Smooth muscle cell (in vitro differentiated cells): ENCODE results near the gene ZNF610. TPM values are rescaled to one million over a fixed set of nuclear protein-coding genes. Genes with fewer than 3 reads are reported as not detected.

ENCODE experiments used
- DNase-seq: peaks from one replicate; lab custom pipeline; 2025; ENCODE audit not compliant: unreplicated experiment; lab: John Stamatoyannopoulos, UW
- H2AFZ ChIP-seq: fragments of 200-600 bp; sonication (generic); 2 replicates; pipeline ENCODE4 v1.6.0; 2016; ENCODE audit warnings: antibody characterized with exemption, low read depth, mild to moderate bottlenecking
- H3F3A ChIP-seq: fragments of 200-600 bp; sonication (generic); 2 replicates; pipeline ENCODE4 v1.6.0; 2017; ENCODE audit warnings: antibody characterized with exemption, low read depth
- H3K27ac ChIP-seq: fragments of 200-600 bp; sonication (generic); 2 replicates; pipeline ENCODE4 v1.5.1; 2016; ENCODE audit warnings: low read depth, mild to moderate bottlenecking
- H3K27me3 ChIP-seq: fragments of 200-600 bp; sonication (generic); 2 replicates; pipeline ENCODE4 v1.6.1; 2016; ENCODE audit warnings: low read depth, mild to moderate bottlenecking
- H3K36me3 ChIP-seq: fragments of 200-600 bp; sonication (generic); 2 replicates; pipeline ENCODE4 v1.5.1; 2016; ENCODE audit warnings: low read depth
- H3K4me1 ChIP-seq: fragments of 200-600 bp; sonication (generic); 2 replicates; pipeline ENCODE4 v1.5.1; 2016; ENCODE audit warnings: low read depth
- H3K4me2 ChIP-seq: fragments of 200-600 bp; sonication (generic); 2 replicates; pipeline ENCODE4 v1.6.0; 2016; ENCODE audit warnings: mild to moderate bottlenecking
- H3K4me3 ChIP-seq: fragments of 200-600 bp; sonication (generic); 2 replicates; pipeline ENCODE4 v1.5.1; 2016; ENCODE audit warnings: mild to moderate bottlenecking
- H3K79me2 ChIP-seq: fragments of 200-600 bp; sonication (generic); 2 replicates; pipeline ENCODE4 v1.6.0; 2016; ENCODE audit warnings: low read depth, mild to moderate bottlenecking
- H3K9ac ChIP-seq: fragments of 200-600 bp; sonication (generic); 2 replicates; pipeline ENCODE4 v1.6.0; 2016; ENCODE audit warnings: low read depth
- H3K9me3 ChIP-seq: fragments of 200-600 bp; sonication (generic); replicated peaks from 2 replicates; pipeline ENCODE4 v1.5.1; 2016; ENCODE audit warnings: low read depth
- H4K20me1 ChIP-seq: fragments of 200-600 bp; sonication (generic); 2 replicates; pipeline ENCODE4 v1.6.0; 2016; ENCODE audit warnings: low read depth
- CTCF ChIP-seq: fragments of 200-600 bp; sonication (generic); IDR thresholded peaks from 2 replicates; pipeline ENCODE4 v1.5.1; 2017; ENCODE audit warnings: borderline replicate concordance, mild to moderate bottlenecking, antibody characterized with exemption; ENCODE audit not compliant: insufficient read depth, poor library complexity, severe bottlenecking
- WGBS: methylation state at CpG from one replicate; pipeline ENCODE4 v1.1.7; 2016; ENCODE audit warnings: low lambda C conversion rate; 5-methylcytosine and 5-hydroxymethylcytosine counted together
- polyA plus RNA-seq: library from polyadenylated mRNA; unstranded; fragments of >200 nt; fragmentation: Nextera tagmentation; extraction: Ambion mirVana; gene quantifications from 2 replicates; pipeline ENCODE4 v1.2.1, GENCODE V29; 2016
- small RNA-seq: library from RNA; depleted of rRNA; stranded (forward); fragments of <200 nt; gene quantifications from one replicate; pipeline ENCODE3, GENCODE V24; 2014
- total RNA-seq: library from RNA; depleted of rRNA; stranded (reverse); fragments of >200 nt; gene quantifications from 2 replicates; pipeline ENCODE4 v1.2.3, GENCODE V29; 2014

The ZNF610 gene
- total and polyA plus RNA-seq, 2 experiments from 2014 or later, result 3.3 to 16.0 TPM

DNA sequence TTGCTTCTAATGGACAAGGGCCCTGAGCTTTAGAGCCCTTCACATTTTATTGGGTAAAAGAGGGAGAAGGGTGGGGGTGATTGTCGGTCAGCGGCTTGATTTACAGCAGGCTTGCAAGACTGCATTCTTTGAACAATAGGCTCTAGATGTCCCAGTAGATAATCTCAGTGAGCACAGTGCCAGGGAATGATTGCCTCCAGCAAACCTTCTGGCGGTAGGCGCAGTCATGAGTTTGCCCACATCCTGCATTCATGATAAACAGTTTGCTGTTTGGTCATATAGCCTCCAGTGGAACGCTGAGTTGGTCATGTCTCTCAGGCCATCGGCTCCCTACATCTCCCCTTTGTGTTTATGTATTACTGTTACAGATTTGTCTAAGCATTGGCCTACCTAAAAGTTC lies 74.2 kb downstream of the ZNF610 start:
- H2AFZ ChIP-seq, result no peak overlapping the region
- no peaks in the 10 kb centered on the region for H3K79me2 ChIP-seq
- H3K4me1 ChIP-seq, result no peaks in the 10 kb centered on the region
- peaks cover 51% of the 10 kb centered on the region for H3K9me3 ChIP-seq
- H3K36me3 ChIP-seq, result peaks cover 68% of the 10 kb centered on the region
- WGBS, result 91% methylated on average over 6 of the region's 6 CpGs
- no peak for DNase-seq
- no peak overlapping the region for H3K4me2 ChIP-seq
- no peak overlapping the region for H3K9ac ChIP-seq
- no peaks in the 10 kb centered on the region for H4K20me1 ChIP-seq
- no peak overlapping the region for H3K27ac ChIP-seq
- H3F3A ChIP-seq, result no peaks in the 10 kb centered on the region
- no peak for TF ChIP-seq CTCF
- no peaks in the 10 kb centered on the region for H3K27me3 ChIP-seq
- H3K4me3 ChIP-seq, result no peak overlapping the region

DNA sequence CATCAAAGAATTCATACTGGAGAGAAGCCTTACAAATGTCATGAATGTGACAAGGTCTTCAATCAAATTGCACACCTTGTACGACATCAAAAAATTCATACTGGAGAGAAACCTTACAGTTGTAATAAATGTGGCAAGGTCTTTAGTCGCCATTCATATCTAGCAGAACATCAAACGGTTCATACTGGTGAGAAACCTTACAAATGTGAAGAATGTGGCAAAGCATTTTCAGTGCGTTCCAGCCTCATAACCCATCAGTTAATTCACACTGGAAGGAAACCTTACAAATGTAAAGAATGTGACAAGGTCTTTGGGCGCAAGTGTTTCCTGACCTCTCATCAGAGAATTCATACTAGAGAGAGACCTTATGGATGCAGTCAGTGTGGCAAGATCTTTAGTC lies 79.7 kb downstream of the ZNF610 start:
- 93% methylated on average over 5 of the region's 5 CpGs for WGBS
- no peak overlapping the region for H3K9ac ChIP-seq
- DNase-seq, result no peak
- H3F3A ChIP-seq, result no peaks in the 10 kb centered on the region
- peaks cover 41% of the 10 kb centered on the region for H3K9me3 ChIP-seq
- H2AFZ ChIP-seq, result no peak overlapping the region
- no peak overlapping the region for H3K4me2 ChIP-seq
- H3K27me3 ChIP-seq, result no peaks in the 10 kb centered on the region
- no peak for TF ChIP-seq CTCF
- H3K27ac ChIP-seq, result no peak overlapping the region
- no peaks in the 10 kb centered on the region for H4K20me1 ChIP-seq
- H3K36me3 ChIP-seq, result peaks cover 20% of the 10 kb centered on the region
- H3K79me2 ChIP-seq, result no peaks in the 10 kb centered on the region
- no peaks in the 10 kb centered on the region for H3K4me1 ChIP-seq
- H3K4me3 ChIP-seq, result no peak overlapping the region

Small RNA genes within 50 kb of the gene (small RNA-seq; reads per million reads assigned to genes)
- gene AC010332.1, result 0.16 reads per million

Other genes with a start within 250 kb of the ZNF610 start
- 37.4 and 50.6 TPM in 2 replicates for gene ZNF841, start 240.5 kb upstream of the ZNF610 start, total RNA-seq
- 7.8 and 7.9 TPM in 2 replicates for gene ZNF841, start 240.5 kb upstream of the ZNF610 start, polyA plus RNA-seq
- gene ZNF616, start 196.3 kb upstream of the ZNF610 start, total RNA-seq, result 11.3 and 13.2 TPM in 2 replicates
- gene ZNF616, start 196.3 kb upstream of the ZNF610 start, polyA plus RNA-seq, result 4.8 and 8.7 TPM in 2 replicates
- gene ZNF836, start 164.6 kb upstream of the ZNF610 start, total RNA-seq, result 5.7 TPM in 2 replicates
- gene ZNF836, start 164.6 kb upstream of the ZNF610 start, polyA plus RNA-seq, result 3.2 and 3.3 TPM in 2 replicates
- gene PPP2R1A, start 146.2 kb upstream of the ZNF610 start, total RNA-seq, result 121 and 160 TPM in 2 replicates
- 256 and 265 TPM in 2 replicates for gene PPP2R1A, start 146.2 kb upstream of the ZNF610 start, polyA plus RNA-seq
- 16.2 and 18.7 TPM in 2 replicates for gene ZNF766, start 66.7 kb upstream of the ZNF610 start, total RNA-seq
- gene ZNF766, start 66.7 kb upstream of the ZNF610 start, polyA plus RNA-seq, result 15.6 and 24.9 TPM in 2 replicates
- 7.4 and 7.5 TPM in 2 replicates for gene ZNF480, start 39.1 kb upstream of the ZNF610 start, total RNA-seq
- gene ZNF480, start 39.1 kb upstream of the ZNF610 start, polyA plus RNA-seq, result 10.7 and 11.0 TPM in 2 replicates
- 19.7 and 25.3 TPM in 2 replicates for gene ZNF880, start 33.7 kb downstream of the ZNF610 start, total RNA-seq
- 21.9 and 26.1 TPM in 2 replicates for gene ZNF880, start 33.7 kb downstream of the ZNF610 start, polyA plus RNA-seq
- gene ZNF528, start 61.6 kb downstream of the ZNF610 start, total RNA-seq, result 21.0 and 33.0 TPM in 2 replicates
- 16.3 and 21.7 TPM in 2 replicates for gene ZNF528, start 61.6 kb downstream of the ZNF610 start, polyA plus RNA-seq
- not detected in 2 replicates for gene ZNF534, start 92.9 kb downstream of the ZNF610 start, total RNA-seq
- 0.23 and 0.54 TPM in 2 replicates for gene ZNF534, start 92.9 kb downstream of the ZNF610 start, polyA plus RNA-seq
- gene ZNF578, start 117.3 kb downstream of the ZNF610 start, total RNA-seq, result 0.04 and 0.99 TPM in 2 replicates
- 0.12 TPM in 1 of 2 replicates, not detected in the other for gene ZNF578, start 117.3 kb downstream of the ZNF610 start, polyA plus RNA-seq
- gene ZNF808, start 191.4 kb downstream of the ZNF610 start, total RNA-seq, result 30.2 and 41.3 TPM in 2 replicates
- 1.3 and 3.7 TPM in 2 replicates for gene ZNF808, start 191.4 kb downstream of the ZNF610 start, polyA plus RNA-seq
- 10.0 and 11.3 TPM in 2 replicates for gene ZNF701, start 234.0 kb downstream of the ZNF610 start, total RNA-seq
- 5.5 and 6.1 TPM in 2 replicates for gene ZNF701, start 234.0 kb downstream of the ZNF610 start, polyA plus RNA-seq